Ovary (tissue), 3 donors: ENCODE measurements around the gene PPP1R14C.

Experiments used
- EP300 ChIP-seq: sonication (generic); formaldehyde crosslinking; IDR thresholded peaks from one replicate; pipeline ENCODE4 v1.6.1; 2017; ENCODE audit warnings: antibody characterized with exemption
- POLR2A ChIP-seq: fragments of 450-650 bp; IDR thresholded peaks from one replicate; pipeline ENCODE4 v1.6.1; 2017; ENCODE audit warnings: antibody characterized with exemption, mild to moderate bottlenecking, moderate library complexity
- TF ChIP-seq, protein P1 (sequence below), 3 donors: fragments of 450-650 bp in 2 of 3; fragments of 200-600 bp in 1 of 3; IDR thresholded peaks; one replicate each; pipeline versions ENCODE4 v1.5.1 to v1.8.0; 2016 to 2022; ENCODE audit warnings: antibody characterized with exemption in 3 of 3, mild to moderate bottlenecking in 1 of 3
- donor health status: DM: no; HTN: no; CAD: no.

DNA sequence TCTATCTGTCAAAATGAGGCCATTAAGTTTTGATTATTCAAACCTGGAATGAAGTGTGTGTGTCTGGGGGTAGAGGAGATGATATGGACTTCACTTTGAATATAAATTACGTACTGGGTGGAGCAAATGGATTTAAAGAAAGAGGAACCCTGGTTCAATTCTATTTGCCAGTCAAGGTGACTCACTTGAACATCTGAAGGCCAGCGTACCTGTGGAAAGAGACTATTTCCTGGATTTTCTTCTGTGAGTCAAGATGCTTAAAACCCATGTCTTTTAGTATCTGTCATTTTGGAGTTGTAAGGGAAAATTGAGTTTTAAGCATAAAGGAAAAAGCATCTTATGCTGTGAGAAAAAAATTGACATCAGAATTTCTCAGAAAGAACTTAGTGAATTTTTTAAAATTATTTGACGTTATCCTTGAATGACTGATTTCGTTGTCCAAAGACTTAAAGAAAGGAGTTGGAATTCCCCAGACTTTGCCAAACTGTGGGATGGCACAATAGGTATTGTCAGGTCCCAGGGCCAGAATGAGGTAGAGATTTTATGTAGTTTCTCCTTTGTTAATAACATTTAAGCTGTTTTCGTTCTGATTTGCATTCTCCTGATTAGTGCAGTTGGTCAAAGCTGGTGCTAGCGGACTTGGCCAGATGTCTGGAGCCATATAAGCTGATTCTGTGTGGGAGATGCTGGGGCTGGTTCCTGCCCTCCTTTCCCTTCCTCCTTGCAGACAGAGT lies 2.4 kb upstream of the PPP1R14C start:
- TF ChIP-seq, protein P1, sequence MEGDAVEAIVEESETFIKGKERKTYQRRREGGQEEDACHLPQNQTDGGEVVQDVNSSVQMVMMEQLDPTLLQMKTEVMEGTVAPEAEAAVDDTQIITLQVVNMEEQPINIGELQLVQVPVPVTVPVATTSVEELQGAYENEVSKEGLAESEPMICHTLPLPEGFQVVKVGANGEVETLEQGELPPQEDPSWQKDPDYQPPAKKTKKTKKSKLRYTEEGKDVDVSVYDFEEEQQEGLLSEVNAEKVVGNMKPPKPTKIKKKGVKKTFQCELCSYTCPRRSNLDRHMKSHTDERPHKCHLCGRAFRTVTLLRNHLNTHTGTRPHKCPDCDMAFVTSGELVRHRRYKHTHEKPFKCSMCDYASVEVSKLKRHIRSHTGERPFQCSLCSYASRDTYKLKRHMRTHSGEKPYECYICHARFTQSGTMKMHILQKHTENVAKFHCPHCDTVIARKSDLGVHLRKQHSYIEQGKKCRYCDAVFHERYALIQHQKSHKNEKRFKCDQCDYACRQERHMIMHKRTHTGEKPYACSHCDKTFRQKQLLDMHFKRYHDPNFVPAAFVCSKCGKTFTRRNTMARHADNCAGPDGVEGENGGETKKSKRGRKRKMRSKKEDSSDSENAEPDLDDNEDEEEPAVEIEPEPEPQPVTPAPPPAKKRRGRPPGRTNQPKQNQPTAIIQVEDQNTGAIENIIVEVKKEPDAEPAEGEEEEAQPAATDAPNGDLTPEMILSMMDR (IDR thresholded peaks at IDR 0.05), result no peak
- TF ChIP-seq POLR2A (no peak), EP300 (no peak)
